Activated CD4-positive, CD25-positive, alpha-beta regulatory T cell treated with anti-CD3 and anti-CD28 coated beads, Interleukin-2, amount 50 U/mL, for 72 hours (primary cell): ENCODE results near the gene SCAPER.
"Not testable (repeated sequence)": the region's sequence is repeated elsewhere in the genome, so short reads cannot be mapped to it uniquely, and the experiment has no call there.

ENCODE experiments used
- DNase-seq: peaks from one replicate; pipeline ENCODE4 v3.0.0; 2021

The SCAPER gene

GRCh38 chr15:76309601-76310330, 595.4 kb downstream of the SCAPER start:
- no peak for DNase-seq

- no peak for DNase-seq
These were observed 601.2 kb downstream of the SCAPER start for GRCh38 chr15:76303909-76304308.

GRCh38 chr15:76299786-76300185, 605.4 kb downstream of the SCAPER start:
- DNase-seq, result no peak

- no peak for DNase-seq
These were observed 606.2 kb downstream of the SCAPER start for GRCh38 chr15:76298986-76299385.

- not testable (repeated sequence) for DNase-seq
These were observed 607.2 kb downstream of the SCAPER start for GRCh38 chr15:76297951-76298350.
